ENCODE data around the gene YAP1.

YAP1 gene

DNA sequence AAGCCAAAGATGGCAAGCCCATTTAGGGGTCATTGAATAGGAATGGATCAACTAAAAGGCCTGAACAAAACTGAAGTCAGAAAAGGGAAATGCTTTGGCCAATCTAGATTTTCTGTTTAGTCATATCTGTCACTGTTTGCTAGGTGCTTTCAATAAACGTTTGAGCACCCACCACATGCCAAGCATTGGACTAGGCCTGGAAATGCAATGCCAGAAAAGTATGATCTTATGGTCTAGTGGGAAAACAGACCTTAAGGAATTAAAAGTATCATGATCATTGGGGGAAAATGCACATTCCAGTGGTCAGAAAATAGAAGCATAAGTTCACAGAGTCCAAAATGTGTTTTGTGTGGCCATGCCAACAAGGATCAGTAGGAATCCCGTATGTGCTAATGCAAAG, 130.3 kb downstream of the YAP1 start:
- Histone ChIP-seq H3K36me3 (ENCODE audit: control insufficient read depth, low read length) (no peaks in the 10 kb centered on the region), H3K4me1 (ENCODE audit: control insufficient read depth, low read length) (peaks cover 3% of the 10 kb centered on the region), H3K4me3 (ENCODE audit: low read length) (no peak overlapping the region), H4K20me1 (ENCODE audit: control insufficient read depth, insufficient read depth, low read depth, low read length) (no peaks in the 10 kb centered on the region), H3F3A (ENCODE audit: control insufficient read depth, insufficient read depth) (no peaks in the 10 kb centered on the region), H3K27ac (ENCODE audit: low read depth, low read length) (no peak overlapping the region), H3K9me2 (replicated peaks; ENCODE audit: control insufficient read depth, low read length) (no peaks in the 10 kb centered on the region), H3K4me2 (ENCODE audit: low read length) (no peak overlapping the region), H3K9me3 (ENCODE audit: control insufficient read depth, insufficient read depth, low read length) (no peaks in the 10 kb centered on the region), H3K27me3 (ENCODE audit: control insufficient read depth, low read length) (peaks cover 2% of the 10 kb centered on the region; the same call in 1 of the 2 replicates), H3K79me2 (ENCODE audit: control insufficient read depth, low read length) (no peaks in the 10 kb centered on the region)
- TF ChIP-seq, protein P1, sequence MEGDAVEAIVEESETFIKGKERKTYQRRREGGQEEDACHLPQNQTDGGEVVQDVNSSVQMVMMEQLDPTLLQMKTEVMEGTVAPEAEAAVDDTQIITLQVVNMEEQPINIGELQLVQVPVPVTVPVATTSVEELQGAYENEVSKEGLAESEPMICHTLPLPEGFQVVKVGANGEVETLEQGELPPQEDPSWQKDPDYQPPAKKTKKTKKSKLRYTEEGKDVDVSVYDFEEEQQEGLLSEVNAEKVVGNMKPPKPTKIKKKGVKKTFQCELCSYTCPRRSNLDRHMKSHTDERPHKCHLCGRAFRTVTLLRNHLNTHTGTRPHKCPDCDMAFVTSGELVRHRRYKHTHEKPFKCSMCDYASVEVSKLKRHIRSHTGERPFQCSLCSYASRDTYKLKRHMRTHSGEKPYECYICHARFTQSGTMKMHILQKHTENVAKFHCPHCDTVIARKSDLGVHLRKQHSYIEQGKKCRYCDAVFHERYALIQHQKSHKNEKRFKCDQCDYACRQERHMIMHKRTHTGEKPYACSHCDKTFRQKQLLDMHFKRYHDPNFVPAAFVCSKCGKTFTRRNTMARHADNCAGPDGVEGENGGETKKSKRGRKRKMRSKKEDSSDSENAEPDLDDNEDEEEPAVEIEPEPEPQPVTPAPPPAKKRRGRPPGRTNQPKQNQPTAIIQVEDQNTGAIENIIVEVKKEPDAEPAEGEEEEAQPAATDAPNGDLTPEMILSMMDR (IDR thresholded peaks at IDR 0.05; ENCODE audit: low read depth, low read length, poor library complexity, severe bottlenecking): no peak
- TF ChIP-seq EZH2phosphoT487 (IDR thresholded peaks at IDR 0.05; ENCODE audit: borderline replicate concordance, low read length): no peak

DNA sequence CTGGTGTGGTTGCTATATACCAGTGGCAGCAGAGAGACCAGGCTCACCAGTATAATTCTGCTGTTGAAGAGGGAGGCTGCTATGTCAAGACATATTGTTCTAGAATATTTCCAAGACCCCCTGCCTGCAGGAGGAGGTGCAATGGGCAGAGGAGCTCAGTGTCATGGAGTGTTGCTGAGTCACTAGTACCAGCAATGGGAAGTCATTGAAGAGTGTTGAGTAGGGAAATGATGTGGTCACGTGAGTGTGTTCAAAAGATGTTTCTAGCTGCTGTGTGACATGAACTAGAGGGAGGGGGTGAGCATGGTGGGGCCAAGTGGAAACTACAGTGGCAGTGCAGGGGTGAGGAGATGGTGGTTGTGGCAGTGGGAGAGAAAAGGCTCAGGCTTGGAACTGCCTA, 130.8 kb downstream of the YAP1 start:
- H3K36me3 ChIP-seq (ENCODE audit: control insufficient read depth, low read length): no peaks in the 10 kb centered on the region
- H3K9me3 ChIP-seq (ENCODE audit: control insufficient read depth, insufficient read depth, low read length): no peaks in the 10 kb centered on the region
- H3K4me2 ChIP-seq (ENCODE audit: low read length): no peak overlapping the region
- H3K27me3 ChIP-seq (ENCODE audit: control insufficient read depth, low read length): no peaks in the 10 kb centered on the region
- TF ChIP-seq, protein P1 (IDR thresholded peaks at IDR 0.05; ENCODE audit: low read depth, low read length, poor library complexity, severe bottlenecking): no peak
- TF ChIP-seq EZH2phosphoT487 (IDR thresholded peaks at IDR 0.05; ENCODE audit: borderline replicate concordance, low read length): no peak
- no peak overlapping the region for H3K27ac ChIP-seq (ENCODE audit: low read depth, low read length)
- H3K4me1 ChIP-seq (ENCODE audit: control insufficient read depth, low read length): peaks cover 3% of the 10 kb centered on the region
- no peaks in the 10 kb centered on the region for H3K9me2 ChIP-seq (replicated peaks; ENCODE audit: control insufficient read depth, low read length)
- H3F3A ChIP-seq (ENCODE audit: control insufficient read depth, insufficient read depth): no peaks in the 10 kb centered on the region
- no peaks in the 10 kb centered on the region for H4K20me1 ChIP-seq (ENCODE audit: control insufficient read depth, insufficient read depth, low read depth, low read length)
- no peaks in the 10 kb centered on the region for H3K79me2 ChIP-seq (ENCODE audit: control insufficient read depth, low read length)
- no peak overlapping the region for H3K4me3 ChIP-seq (ENCODE audit: low read length)

DNA sequence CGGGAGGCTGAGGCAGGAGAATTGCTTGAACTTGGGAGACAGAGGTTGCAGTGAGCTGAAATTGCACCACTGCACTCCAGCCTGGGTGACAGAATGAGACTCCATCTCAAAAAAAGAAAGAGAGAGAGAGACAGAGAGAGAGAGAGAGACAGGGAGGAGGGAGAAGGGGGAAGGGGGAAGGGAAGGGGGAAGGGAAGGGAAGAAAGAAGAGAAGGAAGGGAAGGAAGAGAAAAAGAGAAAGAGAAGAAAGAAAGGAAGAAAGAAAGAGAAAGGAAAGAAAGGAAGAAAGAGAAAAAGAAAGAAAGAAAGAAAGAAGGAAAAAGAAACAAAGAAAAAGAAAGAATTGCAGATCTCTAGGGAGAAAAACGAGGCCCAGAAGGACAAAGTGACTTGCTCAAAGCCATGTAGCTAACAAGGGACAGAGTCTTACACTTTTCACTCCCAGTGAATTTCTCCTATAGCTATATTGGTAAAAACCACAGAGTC, 133.2 kb downstream of the YAP1 start:
- Histone ChIP-seq H3K9me2 (replicated peaks; ENCODE audit: control insufficient read depth, low read length) (no peaks in the 10 kb centered on the region), H3K27ac (ENCODE audit: low read depth, low read length) (no peak overlapping the region), H3K27me3 (ENCODE audit: control insufficient read depth, low read length) (no peaks in the 10 kb centered on the region), H3K4me3 (ENCODE audit: low read length) (no peak overlapping the region), H3K9me3 (ENCODE audit: control insufficient read depth, insufficient read depth, low read length) (no peaks in the 10 kb centered on the region), H3F3A (ENCODE audit: control insufficient read depth, insufficient read depth) (no peaks in the 10 kb centered on the region), H3K4me2 (ENCODE audit: low read length) (no peak overlapping the region), H4K20me1 (ENCODE audit: control insufficient read depth, insufficient read depth, low read depth, low read length) (no peaks in the 10 kb centered on the region), H3K79me2 (ENCODE audit: control insufficient read depth, low read length) (no peaks in the 10 kb centered on the region), H3K4me1 (ENCODE audit: control insufficient read depth, low read length) (no peaks in the 10 kb centered on the region), H3K36me3 (ENCODE audit: control insufficient read depth, low read length) (no peaks in the 10 kb centered on the region)
- TF ChIP-seq, protein P1 (IDR thresholded peaks at IDR 0.05; ENCODE audit: low read depth, low read length, poor library complexity, severe bottlenecking): no peak
- no peak for TF ChIP-seq EZH2phosphoT487 (IDR thresholded peaks at IDR 0.05; ENCODE audit: borderline replicate concordance, low read length)
